KBM-7 (cell line): ENCODE measurements around the gene GUCY1A1.

Experiments
- DNase-seq: peaks from one replicate; pipeline ENCODE4 v3.0.0-alpha.2; 2015
- in situ Hi-C: fragments of 300-500 bp; cut with MboI; formaldehyde crosslinking; loops from 2 replicates; pipeline ENCODE4 v1.14.3; 2020; ENCODE audit warnings: low sequenced_read_pairs, low pct_unique_long_range_greater_than_20kb, mixed read lengths

The GUCY1A1 gene

GRCh38 chr4:155687380-155687982 lies 20.8 kb downstream of the GUCY1A1 start:
- no peak for DNase-seq
- in situ Hi-C loops = no loop called here

GRCh38 chr4:155688211-155688610 lies 21.6 kb downstream of the GUCY1A1 start:
- DNase-seq = no peak
- in situ Hi-C loops = no loop called here

DNA sequence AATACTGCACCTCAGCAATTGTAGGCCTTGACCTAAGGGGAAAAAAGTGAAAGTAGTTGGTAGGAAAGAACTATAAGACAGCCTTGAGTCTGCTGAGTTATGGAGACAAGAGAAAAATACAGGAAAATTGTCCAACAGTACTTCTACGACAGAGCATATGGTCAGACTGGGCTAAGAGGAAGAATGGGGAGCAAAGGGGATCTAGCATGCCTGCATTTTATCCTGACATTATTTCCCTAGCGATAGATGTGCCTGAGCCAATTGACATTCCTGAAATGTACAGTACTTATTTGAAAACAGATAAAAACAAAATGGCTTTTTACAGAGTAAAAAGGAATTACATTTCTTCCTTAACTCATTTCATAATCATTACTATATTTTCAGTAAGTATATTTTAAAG lies 22.2 kb downstream of the GUCY1A1 start:
- no peak for DNase-seq
- in situ Hi-C loops = no loop called here

- in situ Hi-C loops = no loop called here
- no peak for DNase-seq
Measured at GRCh38 chr4:155690044-155690837, 23.6 kb downstream of the GUCY1A1 start.

DNA sequence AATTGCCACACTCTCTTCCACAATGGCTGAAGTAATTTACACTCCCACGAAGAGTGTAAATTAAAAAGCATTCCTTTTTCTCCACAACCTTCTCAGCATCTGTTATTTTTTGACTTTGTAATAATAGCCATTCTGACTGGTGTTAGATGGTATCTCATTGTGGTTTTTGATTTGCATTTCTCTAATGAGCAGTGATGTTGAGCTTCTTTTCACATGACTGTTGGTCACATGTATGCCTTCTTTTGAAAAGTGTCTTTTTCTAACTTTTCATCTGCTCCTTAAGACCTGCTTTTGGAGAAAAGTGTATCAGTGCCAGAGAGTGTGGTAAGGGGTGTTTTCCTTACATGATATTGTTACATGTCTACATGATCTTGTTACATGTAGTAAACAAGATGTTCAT lies 25.7 kb downstream of the GUCY1A1 start:
- in situ Hi-C loops = no loop called here
- DNase-seq = no peak

- DNase-seq = no peak
- in situ Hi-C loops = no loop called here
Measured at GRCh38 chr4:155693015-155693663, 26.5 kb downstream of the GUCY1A1 start.

DNA sequence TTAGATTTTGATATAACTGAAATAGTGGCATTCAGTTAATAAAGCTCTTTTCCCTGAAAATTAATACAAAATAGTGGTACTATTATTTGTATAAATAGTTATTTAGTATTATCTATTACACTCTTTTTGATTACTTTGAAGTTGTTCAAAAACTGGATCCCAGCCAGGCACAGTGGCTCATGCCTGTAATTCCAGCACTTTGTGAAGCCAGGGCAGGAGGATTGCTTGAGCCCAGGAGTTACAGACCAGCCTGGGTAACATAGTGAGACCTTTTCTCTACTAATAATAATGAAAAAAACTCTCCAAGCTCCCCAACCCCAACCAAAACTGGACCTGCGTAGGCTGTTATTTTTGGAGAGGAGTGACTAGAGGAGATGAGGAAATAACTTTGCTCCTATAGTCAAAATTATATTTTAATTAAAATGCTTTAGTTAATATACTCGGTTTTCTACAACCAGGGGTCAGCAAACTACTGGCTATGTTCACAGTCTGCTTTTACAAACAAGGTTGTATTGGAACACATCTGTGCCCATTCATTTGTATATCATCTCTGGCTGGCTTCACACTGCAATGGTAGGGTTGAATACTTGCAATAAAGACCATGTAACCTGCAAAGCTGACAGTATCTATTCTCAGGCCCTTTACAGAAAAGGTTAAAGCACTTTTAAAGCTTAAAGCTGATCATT lies 27.6 kb downstream of the GUCY1A1 start:
- in situ Hi-C loops = no loop called here
- no peak for DNase-seq

- DNase-seq = no peak
- in situ Hi-C loops = no loop called here
Measured at GRCh38 chr4:155696226-155696625, 29.6 kb downstream of the GUCY1A1 start.

GRCh38 chr4:155696726-155697125 lies 30.1 kb downstream of the GUCY1A1 start:
- in situ Hi-C loops = no loop called here
- DNase-seq = no peak

- in situ Hi-C loops = no loop called here
- DNase-seq = no peak
Measured at GRCh38 chr4:155701827-155702226, 35.2 kb downstream of the GUCY1A1 start.

DNA sequence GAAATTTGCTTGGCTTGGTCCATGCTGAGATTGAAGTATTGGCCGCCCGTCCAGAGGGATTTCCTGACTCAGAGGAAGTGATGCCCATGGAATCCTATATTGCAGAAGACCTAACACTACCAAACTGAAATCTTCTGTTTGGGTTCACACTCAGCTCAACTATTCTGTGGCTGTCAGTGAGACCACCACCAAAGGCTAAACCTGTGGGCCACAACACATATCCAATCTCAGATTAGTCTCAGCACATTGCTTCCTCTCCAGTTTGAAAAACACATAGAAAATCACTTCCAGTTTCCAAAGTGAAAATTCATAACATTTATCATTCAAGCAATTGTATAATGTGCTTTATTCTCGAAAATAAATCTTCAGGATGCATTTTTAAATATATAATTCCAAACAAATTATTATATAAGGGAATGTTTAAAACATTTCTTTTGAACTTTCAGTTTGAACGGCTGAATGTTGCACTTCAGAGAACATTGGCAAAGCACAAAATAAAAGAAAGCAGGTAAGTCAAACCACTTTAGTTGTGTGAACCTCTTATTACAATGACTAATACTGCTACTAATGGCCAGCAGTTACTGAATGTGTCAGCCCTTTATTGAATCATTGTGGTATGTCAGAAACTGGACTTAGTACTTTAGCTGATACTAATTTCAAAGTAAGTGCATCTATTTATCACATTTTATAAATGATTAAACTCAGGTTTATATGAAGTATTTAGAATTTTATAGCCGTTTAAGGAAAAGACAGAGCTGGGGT lies 37.0 kb downstream of the GUCY1A1 start:
- DNase-seq = no peak
- in situ Hi-C loops = no loop called here

GRCh38 chr4:155704841-155705404 lies 38.3 kb downstream of the GUCY1A1 start:
- DNase-seq = no peak
- in situ Hi-C loops = no loop called here

- DNase-seq = no peak
- in situ Hi-C loops = no loop called here
Measured at GRCh38 chr4:155705664-155706063, 39.0 kb downstream of the GUCY1A1 start.

DNA sequence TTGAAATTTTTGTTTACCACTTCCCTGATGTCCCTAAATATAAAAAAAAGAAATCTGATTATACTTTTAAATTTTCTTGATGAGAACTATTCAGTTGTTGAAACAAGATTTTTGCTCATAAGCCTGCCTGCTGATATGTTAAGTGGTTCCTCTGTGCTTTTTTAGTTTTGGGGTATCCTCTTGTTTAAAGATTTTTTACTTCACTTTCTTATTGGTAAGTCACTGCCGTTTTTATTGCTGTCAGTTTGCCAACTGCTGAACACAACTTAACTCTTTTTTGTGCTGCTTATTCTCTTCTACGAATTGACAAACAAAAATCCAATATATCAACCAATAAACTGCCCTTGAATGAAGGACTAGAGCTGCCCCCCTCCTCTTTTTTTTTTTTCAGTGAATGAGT lies 39.5 kb downstream of the GUCY1A1 start:
- in situ Hi-C loops = no loop called here
- no peak for DNase-seq

GRCh38 chr4:155707251-155707650 lies 40.6 kb downstream of the GUCY1A1 start:
- DNase-seq = no peak
- in situ Hi-C loops = no loop called here

- in situ Hi-C loops = no loop called here
- DNase-seq = no peak
Measured at GRCh38 chr4:155708782-155709181, 42.1 kb downstream of the GUCY1A1 start.

- in situ Hi-C loops = no loop called here
- no peak for DNase-seq
Measured at GRCh38 chr4:155709918-155710317, 43.3 kb downstream of the GUCY1A1 start.

DNA sequence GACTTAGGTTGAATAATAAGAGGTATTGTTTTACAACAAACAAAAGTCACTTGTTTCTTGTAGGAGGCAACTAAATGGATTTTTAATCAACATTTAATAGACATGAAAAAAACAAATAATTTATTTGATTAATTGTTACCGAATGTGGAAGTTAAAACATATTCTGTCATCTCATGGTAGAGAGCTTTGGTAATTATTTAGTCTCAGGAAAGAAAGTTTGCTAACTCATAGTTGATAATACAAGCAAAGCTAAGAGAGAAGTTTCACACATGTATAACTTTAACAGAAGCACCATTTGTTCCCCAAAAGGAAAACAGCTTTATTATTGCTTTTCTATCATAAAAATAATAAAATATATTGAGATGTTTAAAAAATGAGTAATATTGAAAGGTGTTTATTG lies 44.9 kb downstream of the GUCY1A1 start:
- in situ Hi-C loops = no loop called here
- no peak for DNase-seq

DNA sequence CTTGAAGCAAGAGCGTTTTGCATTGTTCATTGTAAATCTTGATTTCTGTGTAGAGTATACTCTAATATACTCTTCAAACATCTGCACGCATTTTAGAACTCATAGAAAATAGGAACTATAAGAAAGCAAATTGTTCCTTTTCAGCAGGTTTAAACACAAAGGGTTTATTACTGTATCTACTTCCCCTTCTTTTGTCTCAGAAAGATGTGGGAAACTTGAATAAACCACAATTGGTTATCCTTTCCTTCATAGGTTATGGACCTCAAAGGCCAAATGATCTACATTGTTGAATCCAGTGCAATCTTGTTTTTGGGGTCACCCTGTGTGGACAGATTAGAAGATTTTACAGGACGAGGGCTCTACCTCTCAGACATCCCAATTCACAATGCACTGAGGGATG lies 46.2 kb downstream of the GUCY1A1 start:
- DNase-seq = peak; percentile 70
- in situ Hi-C loops = no loop called here
